Fibroblast of villous mesenchyme (primary cell): ENCODE results near the gene INTS11. TPM values are rescaled to one million over a fixed set of nuclear protein-coding genes. Genes with fewer than 3 reads are reported as not detected.
A peak's percentile ranks its signal among the peaks of the same experiment; 100 is the strongest.

Source experiments
- DNase-seq: peaks from one replicate; pipeline ENCODE4 v3.0.0-alpha.2; 2010; ENCODE audit warnings: low read depth
- H3K4me3 ChIP-seq: 2 replicates; pipeline ENCODE4 v1.5.1; 2011; ENCODE audit warnings: low read depth, mild to moderate bottlenecking, low read length
- CTCF ChIP-seq: IDR thresholded peaks from 2 replicates; pipeline ENCODE4 v1.5.1; 2012; ENCODE audit warnings: low read depth, mild to moderate bottlenecking, low read length; ENCODE audit not compliant: insufficient read depth
- total RNA-seq: library from RNA; depleted of rRNA; stranded (reverse); fragments of >200 nt; gene quantifications from 2 replicates; pipeline ENCODE4 v1.2.3, GENCODE V29; 2012

The INTS11 gene
- total RNA-seq, 1 donor, result 57.9 TPM

GRCh38 chr1:1351511-1352427, 27.3 kb upstream of the INTS11 start:
- no peak for TF ChIP-seq CTCF
- peak; percentile 42 for DNase-seq
- peak overlapping the region; percentile 7 for H3K4me3 ChIP-seq

- peak; percentile 49 for TF ChIP-seq CTCF
- peak; percentile 75 for DNase-seq
- H3K4me3 ChIP-seq, result peak within 1 kb of the TSS; percentile 71
Measured at GRCh38 chr1:1349256-1350012, 25.0 kb upstream of the INTS11 start, which contains the start of gene DVL1. Gene DVL1, minus strand, starts transcription at chr1:1349418. Its CDS starts 353 bp downstream, at chr1:1349065.

GRCh38 chr1:1348420-1349255, 24.2 kb upstream of the INTS11 start:
- peak overlapping the region; percentile 71 for H3K4me3 ChIP-seq
- peak; percentile 64 for DNase-seq
- no peak for TF ChIP-seq CTCF

GRCh38 chr1:1347663-1348419, 23.4 kb upstream of the INTS11 start:
- TF ChIP-seq CTCF, result no peak
- peak overlapping the region; percentile 71 for H3K4me3 ChIP-seq
- peak; percentile 43 for DNase-seq

GRCh38 chr1:1347026-1347595, 22.7 kb upstream of the INTS11 start:
- no peak for DNase-seq
- no peak for TF ChIP-seq CTCF
- peak overlapping the region; percentile 71 for H3K4me3 ChIP-seq

- H3K4me3 ChIP-seq, result no peak overlapping the region
- DNase-seq, result no peak
- TF ChIP-seq CTCF, result no peak
Measured at GRCh38 chr1:1346501-1346890, 22.0 kb upstream of the INTS11 start.
